ENCODE measurements around the gene ISOC1. TPM values are rescaled to one million over a fixed set of nuclear protein-coding genes. Genes with fewer than 3 reads are reported as not detected.

ISOC1 gene
- total RNA-seq, 2 donors from 2014 or later, result 45.9 to 168 TPM

DNA sequence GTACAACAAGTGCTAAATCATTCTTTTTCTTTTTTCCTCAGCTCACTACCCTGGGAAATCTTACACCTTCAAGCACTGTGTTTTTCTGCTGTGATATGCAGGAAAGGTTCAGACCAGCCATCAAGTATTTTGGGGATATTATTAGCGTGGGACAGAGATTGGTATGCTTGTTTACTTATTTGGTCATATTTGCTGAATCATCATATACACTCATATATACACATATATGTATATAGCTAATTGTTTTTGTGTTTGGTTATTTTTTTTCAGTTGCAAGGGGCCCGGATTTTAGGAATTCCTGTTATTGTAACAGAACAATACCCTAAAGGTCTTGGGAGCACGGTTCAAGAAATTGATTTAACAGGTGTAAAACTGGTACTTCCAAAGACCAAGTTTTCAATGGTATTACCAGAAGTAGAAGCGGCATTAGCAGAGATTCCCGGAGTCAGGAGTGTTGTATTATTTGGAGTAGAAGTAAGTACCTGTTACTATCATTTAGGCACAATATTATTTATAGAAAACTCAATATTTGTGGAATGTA lies 10.4 kb downstream of the ISOC1 start:
- DNase-seq (ENCODE audit: low spot score), result no peak
- H3K4me3 ChIP-seq, result no peak overlapping the region
- H3K9me3 ChIP-seq, result no peaks in the 10 kb centered on the region
- TF ChIP-seq, protein P1, sequence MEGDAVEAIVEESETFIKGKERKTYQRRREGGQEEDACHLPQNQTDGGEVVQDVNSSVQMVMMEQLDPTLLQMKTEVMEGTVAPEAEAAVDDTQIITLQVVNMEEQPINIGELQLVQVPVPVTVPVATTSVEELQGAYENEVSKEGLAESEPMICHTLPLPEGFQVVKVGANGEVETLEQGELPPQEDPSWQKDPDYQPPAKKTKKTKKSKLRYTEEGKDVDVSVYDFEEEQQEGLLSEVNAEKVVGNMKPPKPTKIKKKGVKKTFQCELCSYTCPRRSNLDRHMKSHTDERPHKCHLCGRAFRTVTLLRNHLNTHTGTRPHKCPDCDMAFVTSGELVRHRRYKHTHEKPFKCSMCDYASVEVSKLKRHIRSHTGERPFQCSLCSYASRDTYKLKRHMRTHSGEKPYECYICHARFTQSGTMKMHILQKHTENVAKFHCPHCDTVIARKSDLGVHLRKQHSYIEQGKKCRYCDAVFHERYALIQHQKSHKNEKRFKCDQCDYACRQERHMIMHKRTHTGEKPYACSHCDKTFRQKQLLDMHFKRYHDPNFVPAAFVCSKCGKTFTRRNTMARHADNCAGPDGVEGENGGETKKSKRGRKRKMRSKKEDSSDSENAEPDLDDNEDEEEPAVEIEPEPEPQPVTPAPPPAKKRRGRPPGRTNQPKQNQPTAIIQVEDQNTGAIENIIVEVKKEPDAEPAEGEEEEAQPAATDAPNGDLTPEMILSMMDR (IDR thresholded peaks at IDR 0.05), result no peak
- peaks cover 0 to 37% of the 10 kb centered on the region in 2 donors for H3K4me1 ChIP-seq
- H3K36me3 ChIP-seq, result peaks cover 18% of the 10 kb centered on the region
- no peaks in the 10 kb centered on the region for H3K27me3 ChIP-seq
- peak overlapping the region; percentile 10 to 81 for H3K27ac ChIP-seq

DNA sequence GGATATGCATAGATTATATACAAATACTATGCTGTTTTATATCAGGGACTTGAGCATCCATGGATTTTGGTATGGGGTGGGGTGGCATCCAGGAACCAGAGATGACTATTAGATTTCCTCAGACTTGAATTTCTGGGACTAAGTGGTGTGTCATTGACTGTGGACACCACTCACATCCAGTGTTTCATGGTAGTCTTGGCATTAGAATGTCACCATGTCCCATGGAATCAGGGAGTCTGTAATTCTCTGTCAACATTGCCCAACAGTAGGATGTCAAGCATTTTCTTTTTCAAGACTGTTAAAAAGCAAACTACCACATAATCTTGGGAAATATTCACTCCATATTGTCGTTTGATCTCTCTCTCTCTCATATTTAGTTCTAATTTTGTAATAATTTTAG lies 13.1 kb downstream of the ISOC1 start:
- Histone ChIP-seq H3K4me1 (peaks cover 0 to 38% of the 10 kb centered on the region in 2 donors), H3K27me3 (no peaks in the 10 kb centered on the region), H3K27ac (no peak overlapping the region), H3K4me3 (no peak overlapping the region), H3K36me3 (peaks cover 18% of the 10 kb centered on the region), H3K9me3 (no peaks in the 10 kb centered on the region)
- TF ChIP-seq, protein P1 (IDR thresholded peaks at IDR 0.05), result no peak
- DNase-seq (ENCODE audit: low spot score), result no peak

DNA sequence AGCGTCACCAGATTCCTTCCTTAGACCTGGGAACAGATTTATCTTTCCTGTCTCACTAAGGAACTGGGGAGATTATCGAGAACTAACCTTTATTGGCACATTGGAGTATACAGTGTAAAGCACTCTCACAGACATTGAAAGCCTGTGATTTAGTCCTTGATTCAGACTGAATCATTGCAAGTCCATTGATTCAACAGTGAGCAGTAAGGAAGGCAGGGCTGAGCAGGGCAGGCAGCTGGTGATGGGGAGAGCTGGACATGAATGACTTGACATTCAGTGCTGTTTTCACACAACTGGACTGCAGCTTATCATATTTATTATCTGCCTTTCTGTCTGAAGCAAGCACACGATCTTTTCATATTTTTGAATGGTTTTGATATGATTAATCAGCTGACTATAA lies 16.2 kb downstream of the ISOC1 start:
- H3K4me1 ChIP-seq, result peaks cover 0 to 27% of the 10 kb centered on the region in 2 donors
- no peak for DNase-seq (ENCODE audit: low spot score)
- no peaks in the 10 kb centered on the region for H3K27me3 ChIP-seq
- no peak overlapping the region for H3K4me3 ChIP-seq
- H3K36me3 ChIP-seq, result peaks cover 25% of the 10 kb centered on the region
- TF ChIP-seq, protein P1 (IDR thresholded peaks at IDR 0.05), result no peak
- peak overlapping the region in 1 of 2 donors; percentile 46 for H3K27ac ChIP-seq
- H3K9me3 ChIP-seq, result no peaks in the 10 kb centered on the region

DNA sequence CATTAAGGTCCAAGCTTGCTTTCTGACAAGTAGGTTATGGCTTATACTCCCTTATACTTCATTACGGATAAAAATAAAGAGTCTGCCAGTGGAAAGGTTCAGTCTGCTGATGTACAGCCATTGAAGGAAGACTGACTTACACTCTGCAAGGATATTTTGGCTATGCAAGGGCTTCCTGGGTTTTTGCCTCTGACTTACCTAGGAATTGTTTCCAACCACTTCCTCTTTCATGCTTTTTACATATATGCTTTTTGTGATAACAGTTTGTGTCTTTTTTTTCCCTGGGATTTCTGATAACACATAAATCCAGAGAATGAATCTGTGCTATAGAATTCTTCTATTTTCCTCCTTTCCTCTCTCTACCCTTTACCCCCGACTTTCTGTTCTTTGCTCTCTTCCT lies 16.8 kb downstream of the ISOC1 start:
- TF ChIP-seq, protein P1 (IDR thresholded peaks at IDR 0.05), result no peak
- no peaks in the 10 kb centered on the region for H3K9me3 ChIP-seq
- no peaks in the 10 kb centered on the region for H3K27me3 ChIP-seq
- no peak overlapping the region for H3K4me3 ChIP-seq
- H3K4me1 ChIP-seq, result peaks cover 0 to 27% of the 10 kb centered on the region in 2 donors
- no peak for DNase-seq (ENCODE audit: low spot score)
- peaks cover 22% of the 10 kb centered on the region for H3K36me3 ChIP-seq
- peak overlapping the region; percentile 39 to 46 for H3K27ac ChIP-seq

DNA sequence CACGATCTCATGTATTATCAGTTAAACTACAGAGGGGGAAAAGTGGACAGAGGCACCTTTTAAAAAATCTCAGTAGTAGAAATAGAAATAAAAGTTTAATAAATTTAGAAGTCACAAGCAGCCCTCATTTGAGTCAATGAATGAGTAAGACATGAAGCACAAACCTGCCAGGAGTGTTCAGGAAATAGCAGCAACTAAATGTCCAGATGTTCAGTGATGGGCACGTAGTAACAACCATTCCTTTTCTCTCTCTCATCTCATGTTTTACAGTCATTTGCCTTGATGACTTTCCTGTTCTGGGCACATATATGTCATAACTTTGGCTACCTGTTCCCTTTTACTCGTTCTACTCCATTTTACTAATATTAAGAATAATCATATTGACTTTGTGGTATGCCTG lies 17.7 kb downstream of the ISOC1 start:
- Histone ChIP-seq H3K27ac (peak overlapping the region in 1 of 2 donors; percentile 46), H3K36me3 (peaks cover 18% of the 10 kb centered on the region), H3K4me1 (peaks cover 0 to 27% of the 10 kb centered on the region in 2 donors), H3K27me3 (no peaks in the 10 kb centered on the region), H3K4me3 (no peak overlapping the region), H3K9me3 (no peaks in the 10 kb centered on the region)
- TF ChIP-seq, protein P1 (IDR thresholded peaks at IDR 0.05), result no peak
- DNase-seq (ENCODE audit: low spot score), result no peak

DNA sequence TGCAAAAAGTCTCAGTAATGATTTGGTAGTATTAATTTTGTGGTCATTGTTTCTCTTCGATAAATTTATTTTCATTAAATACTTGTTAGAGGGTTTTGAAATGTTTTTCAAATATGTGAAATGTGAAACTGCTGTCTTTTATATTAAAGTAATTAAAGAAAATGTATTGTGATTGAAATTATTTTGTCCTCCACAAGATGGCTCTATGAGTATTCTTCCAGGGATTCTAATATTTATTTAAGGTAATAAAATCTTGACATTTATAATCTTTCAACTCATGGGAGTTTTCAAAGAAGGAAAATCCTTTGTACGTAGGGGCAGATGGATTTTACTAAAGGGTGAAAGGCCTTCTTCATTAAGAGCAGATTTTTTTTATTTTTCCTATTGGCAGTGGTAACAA lies 19.3 kb downstream of the ISOC1 start:
- Histone ChIP-seq H3K36me3 (peaks cover 13% of the 10 kb centered on the region), H3K27ac (no peak overlapping the region), H3K4me1 (peaks cover 0 to 35% of the 10 kb centered on the region in 2 donors), H3K9me3 (no peaks in the 10 kb centered on the region), H3K27me3 (no peaks in the 10 kb centered on the region), H3K4me3 (no peak overlapping the region)
- DNase-seq (ENCODE audit: low spot score), result no peak
- TF ChIP-seq, protein P1 (IDR thresholded peaks at IDR 0.05), result peak in 1 of 2 donors; percentile 34
